T-helper 2 cell (primary cell): Measurements from ENCODE around the gene TRIM63.
A peak's percentile ranks its signal among the peaks of the same experiment; 100 is the strongest.

ENCODE experiments used
- DNase-seq, 5 experiments: peaks; one replicate each; pipeline versions ENCODE4 v3.0.0 to v3.0.0-alpha.2; 2012 to 2022

TRIM63 gene

DNA sequence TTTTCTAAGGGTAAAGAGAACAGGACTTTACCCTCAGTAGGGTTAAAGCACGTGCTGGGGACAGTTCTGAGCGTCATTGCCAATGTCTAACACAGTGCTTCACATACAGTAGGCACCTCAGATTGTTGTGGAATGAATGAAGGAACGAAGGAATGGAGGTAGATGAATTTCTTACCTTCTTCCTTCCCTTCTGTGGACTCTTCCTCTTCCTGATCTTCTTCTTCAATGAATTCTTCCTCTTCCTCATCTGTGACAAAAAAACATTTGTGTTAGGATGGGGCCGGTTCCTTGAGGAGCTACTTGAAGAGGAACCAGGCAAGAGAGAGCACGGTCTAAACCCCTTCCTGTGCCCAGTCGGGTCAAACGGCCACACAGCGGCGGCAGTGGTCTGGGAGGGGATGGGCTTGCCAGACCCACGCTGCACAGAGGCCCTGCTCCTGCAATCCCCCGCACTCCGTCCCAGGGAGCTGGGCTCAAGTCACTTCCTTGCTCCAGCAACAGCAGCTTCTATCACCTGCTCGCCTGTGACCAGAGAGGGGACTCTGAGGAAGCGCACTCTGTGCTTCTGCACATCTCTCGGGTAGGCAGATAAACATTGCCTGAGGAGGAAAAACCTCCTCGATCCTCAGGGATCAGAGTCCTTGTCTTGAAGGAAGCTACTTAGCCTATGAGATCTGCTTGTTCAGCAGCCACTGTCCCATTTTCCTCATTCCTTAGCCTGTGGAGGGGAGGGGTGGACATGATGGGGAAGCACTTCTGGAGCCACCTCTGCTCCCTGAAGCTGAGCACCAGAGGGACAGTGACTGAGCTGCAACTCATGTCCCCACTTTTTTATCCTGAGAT lies 13.5 kb downstream of the TRIM63 start:
- no peak for DNase-seq

DNA sequence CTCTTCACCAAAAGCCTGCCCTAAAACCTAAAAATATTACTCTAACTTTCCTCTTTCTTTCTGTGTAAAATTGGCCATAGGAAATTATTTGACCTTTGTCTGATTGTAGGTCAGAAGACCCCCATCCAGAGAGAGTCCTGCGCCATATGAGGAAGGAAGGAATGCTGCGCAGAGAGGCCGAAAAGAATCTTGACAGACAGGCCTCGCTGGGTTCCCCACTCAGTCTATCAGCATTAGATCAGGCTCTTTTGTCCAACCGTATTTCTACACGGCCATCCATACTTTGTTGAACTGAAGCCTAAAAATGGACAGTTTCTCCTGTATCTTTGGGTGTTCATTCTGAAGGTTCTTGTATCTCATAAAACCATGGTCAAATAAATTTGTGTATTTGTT lies 17.2 kb downstream of the TRIM63 start:
- no peak for DNase-seq

DNA sequence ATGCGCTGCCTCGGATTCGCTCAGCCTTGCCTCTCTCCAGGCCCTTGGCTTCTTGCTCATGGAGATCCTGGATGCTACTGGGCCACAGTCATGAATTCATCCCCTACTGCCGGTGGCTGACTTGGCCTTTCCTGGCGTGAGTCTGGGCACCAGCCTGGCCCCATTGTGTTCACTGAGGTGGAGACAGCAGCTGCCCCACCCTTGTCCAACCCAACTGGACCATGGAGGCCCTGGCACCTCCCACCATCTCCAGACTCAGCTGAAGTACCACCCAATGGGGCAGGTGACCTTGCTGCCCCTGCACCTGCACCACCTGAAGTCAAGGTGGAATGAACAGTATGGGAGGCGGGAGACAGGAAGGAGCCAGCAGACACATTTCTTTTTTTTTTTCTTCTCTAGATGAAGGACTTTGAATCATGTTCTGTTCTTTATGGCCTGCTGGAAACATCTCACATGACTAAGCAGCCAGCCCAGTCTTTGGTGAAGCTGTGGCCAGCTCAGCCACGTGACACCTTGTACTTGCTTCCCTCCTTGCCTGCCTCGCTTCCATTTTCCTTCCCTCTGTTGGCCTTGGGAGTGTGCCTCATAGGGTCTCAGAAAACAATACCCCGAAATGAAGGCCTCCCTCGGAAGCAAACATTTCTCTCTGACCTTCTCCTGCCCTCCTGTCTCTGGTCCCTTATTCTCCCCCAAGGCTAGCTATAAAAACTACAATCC lies 17.7 kb downstream of the TRIM63 start:
- DNase-seq = no peak

DNA sequence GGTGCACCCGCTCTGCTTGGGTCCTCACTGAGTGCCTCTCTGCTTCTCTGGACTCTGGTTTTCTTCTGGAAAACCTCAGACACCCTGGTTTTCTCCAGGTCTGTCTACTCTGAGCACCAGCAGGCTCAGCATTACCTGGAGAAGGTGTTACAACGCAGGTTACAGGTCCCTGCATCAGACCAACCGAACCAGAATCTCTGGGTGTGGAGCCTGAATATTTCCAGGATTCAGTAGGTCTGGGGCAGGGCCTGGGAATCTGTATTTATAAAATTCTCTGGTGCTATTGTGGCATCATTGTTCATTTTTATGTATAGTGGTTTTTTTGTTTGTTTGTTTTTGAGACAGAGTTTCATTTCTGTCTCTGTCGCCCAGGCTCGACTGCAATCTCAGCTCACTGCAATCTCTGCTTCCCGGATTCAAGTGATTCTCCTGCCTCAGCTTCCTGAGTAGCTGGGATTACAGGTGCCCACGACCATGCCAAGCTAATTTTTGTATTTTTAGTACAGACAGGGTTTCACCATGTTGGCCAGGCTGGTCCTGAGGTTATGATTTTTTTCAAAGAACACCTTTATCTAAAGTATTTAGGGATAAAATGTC lies 20.1 kb downstream of the TRIM63 start:
- DNase-seq = no peak

DNA sequence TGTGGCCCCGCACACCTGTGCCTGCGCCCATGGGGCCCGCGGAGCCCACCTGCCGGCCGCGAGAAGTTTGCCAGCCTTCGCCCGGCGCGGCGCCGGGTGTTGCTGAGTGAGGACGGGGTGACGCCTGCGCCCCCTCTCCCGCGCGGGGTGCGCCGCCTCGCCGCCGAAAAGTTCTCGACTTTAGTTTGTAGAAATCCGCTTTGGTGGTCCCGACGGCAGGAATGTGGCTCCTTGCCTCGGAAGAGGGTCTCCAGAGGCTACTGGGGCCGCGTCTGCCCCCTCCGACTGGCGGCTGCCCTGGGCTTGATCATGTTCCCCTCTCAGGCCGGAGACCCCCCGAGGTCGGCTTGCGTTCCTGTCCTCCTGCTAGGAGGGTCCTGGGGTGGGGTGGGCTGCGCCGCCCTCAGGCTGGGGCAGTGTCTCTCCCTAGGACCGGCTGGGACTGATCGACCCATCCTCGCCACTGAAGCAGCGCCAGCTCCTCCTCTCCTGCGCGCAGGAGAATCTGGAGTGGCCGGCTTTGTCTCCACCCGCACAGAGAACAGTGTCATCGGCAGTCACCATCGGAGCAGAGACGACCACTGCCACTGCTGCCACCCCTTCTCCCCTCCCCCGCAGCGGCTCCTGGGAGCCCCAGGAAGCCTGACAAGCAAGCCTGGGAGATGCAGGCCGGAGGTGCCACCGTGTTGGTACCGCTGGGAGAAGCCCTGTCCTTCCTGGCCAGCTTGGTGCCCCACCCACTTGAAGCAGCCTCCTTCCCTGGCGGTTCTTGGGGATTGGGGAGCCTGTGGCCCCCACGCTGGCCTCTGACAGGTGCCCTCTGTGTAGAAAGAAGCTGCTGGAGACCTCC lies 21.0 kb downstream of the TRIM63 start:
- no peak for DNase-seq

DNA sequence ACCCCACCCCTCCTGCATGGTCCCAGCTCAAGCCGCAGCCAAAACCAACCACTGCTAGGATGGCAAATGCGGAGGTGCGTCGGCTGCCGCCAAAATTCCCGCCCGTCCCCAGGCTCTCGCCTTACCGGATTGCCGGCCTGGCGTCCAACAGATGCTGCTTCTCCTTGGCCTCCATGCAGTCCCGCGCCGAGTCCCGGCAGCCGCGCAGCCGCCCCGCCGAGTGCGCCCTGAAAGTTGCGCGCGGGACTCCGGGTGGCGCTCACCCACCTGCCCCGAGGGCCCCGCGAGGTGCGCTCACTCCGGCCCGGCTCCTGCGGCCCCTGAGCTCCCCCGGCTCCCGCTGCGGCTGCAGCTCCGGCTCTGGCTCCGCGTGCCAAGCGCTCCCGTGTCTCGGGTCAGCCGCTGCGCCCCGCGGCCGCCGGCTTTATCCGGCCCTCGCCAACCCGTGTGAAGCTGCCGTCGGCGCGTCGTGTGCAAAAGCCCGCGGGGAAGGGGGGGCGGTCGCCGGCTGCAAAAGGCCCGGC lies 21.6 kb downstream of the TRIM63 start, which contains the start of gene SLC30A2:
Gene SLC30A2, minus strand, starts transcription at position 397 of the 524 bp plus-strand sequence. Its CDS starts 222 bp downstream, at position 175.
- DNase-seq = peak in 1 of 5 experiments; percentile 16

DNA sequence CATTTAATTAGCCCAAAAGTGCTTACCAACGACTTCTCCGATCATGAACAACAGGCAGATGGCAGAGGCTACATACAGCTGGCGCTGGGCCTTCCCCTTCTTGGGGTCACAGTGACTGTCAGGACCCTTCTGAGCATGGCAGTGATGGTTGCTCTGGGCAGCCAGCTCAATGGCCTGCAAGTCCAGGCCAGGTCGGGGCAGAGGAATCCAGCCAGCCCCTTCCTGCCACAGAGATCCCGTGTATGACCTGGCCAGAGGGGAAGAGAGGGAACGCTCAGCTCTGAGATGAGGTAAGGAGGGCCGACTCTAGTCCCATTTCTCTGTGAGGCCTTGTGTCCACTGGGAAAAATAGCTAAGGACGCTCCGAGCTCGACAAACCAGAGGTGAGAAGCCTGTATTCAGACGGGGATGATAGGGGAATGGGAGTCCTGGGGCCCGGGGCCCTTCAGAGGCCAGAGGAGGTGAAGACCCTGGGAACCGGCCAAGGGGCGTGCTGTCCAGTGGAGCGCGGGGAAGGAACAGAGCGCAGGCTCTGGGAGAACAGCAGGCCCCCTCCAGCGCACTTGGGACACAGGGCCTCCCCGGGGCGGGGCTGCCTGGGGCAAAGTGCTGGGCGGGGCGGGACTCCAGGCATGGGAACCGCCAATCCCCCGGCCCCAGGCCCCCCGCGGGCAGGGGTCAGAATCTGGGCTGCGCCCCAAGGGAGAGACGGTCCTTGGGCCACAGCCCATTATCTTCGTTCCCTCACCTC lies 22.3 kb downstream of the TRIM63 start:
- DNase-seq = no peak

DNA sequence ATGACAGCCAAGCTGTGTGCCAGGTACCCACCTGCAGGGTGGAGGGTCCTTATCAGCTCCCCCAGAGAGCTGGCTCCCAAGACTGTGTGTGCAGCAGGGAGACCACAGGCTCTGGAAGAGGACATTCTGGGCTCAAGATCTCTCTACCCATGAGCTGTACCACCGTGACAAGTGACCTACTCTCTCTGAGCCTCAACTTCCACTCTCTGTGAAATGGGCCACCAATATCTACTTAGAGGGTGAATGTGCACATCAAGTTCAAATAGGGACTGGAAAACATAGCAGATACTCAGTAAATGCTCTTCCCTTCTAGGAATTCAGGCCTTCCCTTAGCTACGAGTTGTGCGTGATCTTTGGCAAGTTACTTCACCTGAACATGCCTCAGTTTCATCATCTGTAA lies 23.0 kb downstream of the TRIM63 start:
- no peak for DNase-seq

DNA sequence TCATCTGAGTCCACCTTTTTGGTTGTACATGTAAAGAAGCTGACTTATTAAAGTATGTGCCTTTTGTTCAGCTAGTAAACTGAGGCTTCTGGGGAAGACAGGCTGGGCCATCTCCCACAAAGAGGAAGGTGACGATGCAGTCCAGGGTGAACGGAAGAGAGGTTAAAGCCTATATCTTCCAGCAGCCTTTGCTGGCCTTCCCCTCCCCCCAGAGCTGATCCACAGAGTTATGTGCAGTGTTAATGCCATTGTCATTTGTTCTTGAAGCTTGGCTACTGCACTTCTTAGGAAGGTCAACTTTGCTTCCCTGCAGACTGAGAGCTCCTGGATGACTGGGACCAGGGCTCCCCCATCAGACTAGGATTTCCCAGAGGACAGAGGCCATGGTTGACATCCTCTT lies 23.7 kb downstream of the TRIM63 start:
- no peak for DNase-seq

DNA sequence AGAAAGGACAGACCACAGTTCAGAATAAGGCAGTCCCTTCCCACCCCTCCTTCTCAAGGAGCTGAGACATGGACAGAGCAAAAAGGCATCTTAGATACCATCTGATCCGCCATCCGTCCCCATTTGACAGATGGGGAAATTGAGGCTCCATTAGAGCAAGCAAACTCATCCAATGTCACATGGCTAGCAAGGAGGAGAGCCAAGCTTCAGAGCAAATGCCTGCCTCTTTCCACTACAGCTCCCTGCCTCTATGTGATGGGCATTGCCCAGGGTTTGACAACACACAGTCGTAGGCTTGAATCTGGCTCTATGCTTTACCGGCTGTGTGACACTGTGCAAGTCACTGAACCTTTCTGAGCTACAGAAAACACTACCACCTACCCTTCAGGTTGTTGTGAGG lies 25.5 kb downstream of the TRIM63 start:
- no peak for DNase-seq

DNA sequence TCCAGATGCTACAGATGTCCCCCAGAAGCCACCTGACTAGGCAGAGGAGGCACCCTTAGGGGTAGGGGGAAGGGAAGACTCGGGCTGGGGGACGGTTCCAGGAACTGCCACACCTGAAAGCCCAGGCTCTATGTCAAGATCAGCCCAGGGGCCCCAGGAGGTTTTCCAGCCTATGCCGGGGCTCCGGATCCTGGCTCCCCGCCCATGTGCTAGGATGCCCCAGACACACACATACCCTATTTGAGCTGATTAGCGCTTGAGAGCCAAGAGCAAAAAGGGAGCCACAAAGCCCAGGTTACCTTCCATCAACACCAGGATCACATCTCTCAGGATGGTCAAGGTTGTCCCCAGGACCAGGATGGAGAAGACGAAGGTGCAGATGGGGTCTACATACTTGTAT lies 26.0 kb downstream of the TRIM63 start:
- DNase-seq = no peak

DNA sequence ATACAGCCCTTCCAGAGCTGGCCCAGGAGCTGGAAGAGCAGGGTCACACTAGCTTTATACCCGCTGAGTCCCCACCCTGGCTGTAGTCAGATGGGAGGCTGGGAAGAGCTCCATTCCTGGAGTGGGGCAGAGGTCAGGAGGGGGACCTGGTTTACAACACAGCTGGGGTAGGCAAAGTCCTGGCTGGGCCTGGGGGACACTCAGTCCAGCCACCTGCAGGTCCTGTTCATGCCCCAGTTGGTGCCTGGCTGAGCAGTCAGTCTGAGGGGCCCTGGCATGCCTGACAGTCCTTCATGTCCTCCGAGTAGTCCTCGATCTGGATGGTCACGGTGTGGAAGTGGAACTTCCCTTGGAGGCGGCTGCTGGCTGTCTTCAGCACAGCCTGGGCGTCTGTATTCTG lies 28.5 kb downstream of the TRIM63 start:
- no peak for DNase-seq

DNA sequence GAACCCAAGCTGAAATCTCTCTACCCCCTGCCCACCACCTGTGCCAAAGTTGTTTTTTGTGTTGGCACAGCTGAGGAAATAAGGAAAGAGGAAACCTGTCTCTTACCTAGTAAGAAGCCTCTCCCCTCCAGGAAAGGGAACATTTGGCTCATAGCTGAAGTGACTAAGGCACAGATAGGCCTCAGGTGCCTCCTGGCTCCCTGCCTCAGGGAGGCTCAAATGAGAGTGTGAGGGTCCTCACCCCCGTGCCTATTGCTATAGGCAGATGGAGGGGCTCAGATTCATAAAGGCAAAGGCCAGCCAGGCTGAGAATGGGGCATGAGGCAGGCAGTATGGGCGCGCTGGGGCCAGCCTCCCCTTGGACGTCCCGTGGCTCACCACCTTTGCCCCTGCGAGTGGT lies 29.0 kb downstream of the TRIM63 start:
- DNase-seq = no peak

DNA sequence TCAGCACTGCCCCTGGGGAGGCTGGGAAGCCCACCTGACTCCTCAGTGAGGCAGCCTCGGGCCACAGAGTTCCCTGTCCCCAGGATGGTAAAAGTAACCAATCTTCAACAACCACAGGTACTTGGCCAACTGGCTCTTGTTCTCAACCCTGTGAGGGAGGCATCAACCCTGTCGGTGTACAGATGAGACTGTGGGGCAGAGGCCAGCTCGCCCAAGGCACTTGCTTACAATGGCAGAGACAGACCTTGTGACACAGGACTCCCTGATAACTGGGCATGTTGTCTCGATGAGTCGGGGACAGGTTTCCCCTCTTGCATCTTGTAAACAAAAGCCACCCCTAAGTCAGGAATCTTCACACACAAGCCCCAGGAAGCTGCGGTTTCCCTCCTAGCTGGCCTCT lies 29.5 kb downstream of the TRIM63 start:
- DNase-seq = no peak

DNA sequence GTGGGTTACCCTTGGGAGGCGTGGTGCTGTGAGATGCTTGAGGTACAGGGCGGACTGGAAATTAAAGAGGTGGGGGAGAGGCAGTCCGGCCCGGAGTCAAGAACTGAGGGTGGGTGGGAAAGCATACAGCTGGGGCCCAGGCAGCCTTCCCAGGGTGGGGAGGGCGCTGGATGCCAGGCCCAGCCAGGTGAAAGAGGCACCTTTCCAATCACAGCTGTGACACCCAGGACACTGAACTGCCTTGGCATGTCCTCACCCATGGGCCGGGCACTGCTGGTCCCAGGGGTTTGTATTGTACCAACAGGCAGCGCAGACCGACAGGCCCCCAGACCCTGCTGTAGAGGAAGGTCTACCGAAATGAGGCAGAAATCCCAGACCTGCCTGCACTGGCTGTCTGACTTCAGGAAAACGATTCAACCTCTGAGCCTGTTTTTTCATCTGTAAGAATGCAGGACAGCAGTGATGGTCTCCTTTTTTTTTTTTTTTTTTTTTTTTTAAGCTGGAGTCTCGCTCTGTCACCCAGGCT lies 30.6 kb downstream of the TRIM63 start:
- no peak for DNase-seq

DNA sequence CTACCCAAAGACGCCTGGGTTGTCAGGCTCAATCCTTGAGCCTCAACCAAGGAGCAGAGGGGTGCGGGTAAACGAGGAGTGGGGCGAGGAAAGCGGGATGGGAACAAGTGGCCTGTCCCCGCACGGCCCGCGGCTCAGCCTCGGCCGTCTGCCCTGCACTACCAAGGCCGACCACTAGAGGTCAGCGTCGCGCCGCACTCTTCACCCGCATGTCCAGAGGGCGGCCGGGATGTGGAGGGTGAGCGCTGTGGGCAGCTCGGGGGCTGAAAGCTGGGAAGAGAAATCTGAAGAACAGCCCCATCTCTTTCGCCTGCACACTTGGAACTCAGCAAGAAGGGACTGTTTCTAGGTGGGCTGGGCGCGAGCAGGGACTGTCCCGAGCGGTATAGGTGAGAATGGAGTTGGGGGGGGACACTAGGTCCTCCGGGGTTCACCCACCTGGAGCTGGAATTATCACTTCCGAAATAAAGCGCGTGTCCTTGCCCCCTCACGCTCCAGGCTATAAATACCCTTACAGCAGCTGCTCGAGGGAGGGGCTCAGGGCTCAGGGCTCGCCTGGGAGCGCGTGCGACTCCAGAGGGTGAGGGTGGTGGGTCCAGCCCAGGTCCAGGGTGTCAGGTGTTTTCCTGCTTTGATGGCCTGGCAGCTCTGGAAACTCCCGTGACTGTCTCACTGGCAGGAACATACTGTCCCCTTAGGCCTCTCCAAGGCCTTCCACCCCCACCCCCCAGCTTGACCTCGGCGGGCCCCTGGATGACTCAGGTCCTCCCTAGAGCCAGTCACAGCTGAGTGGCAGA lies 31.3 kb downstream of the TRIM63 start:
- DNase-seq = peak; percentile 55 to 69 (median 59)

DNA sequence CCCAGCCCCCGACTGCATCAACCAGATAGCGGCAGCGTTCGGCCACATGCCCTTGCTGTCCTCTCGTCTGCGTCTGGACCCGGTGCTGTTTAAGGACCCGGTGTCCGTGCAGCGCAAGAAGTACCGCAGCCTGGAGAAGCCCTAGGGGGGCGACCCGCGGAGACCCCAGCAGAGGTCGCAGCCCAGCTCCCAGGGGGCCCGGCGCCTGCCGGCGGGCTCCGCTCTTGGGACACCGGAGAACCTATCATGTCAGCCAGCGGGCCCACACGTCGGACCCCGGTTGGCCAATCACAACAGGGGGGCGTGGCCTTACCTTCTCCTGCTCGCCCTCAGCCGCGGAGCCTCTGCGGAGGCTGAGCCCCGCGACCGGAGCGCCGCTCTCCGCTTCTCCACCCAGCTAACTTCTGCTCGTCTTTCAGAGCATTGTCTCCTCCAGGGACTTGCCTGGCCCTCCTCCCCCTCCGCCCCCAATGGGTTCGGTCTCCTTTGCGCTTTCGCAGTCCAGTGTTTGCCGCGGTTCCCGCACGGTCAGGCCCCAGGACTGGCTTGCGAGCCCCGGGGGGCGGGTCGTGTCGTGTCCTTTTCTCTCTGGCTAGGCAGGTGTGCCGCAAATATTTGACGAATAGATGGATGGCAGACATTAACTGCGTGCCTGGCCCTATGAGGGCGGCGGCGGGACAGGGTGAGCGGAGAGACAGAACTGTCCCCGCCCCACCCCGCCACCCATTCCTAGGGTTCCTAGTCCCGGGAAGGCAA lies 32.0 kb downstream of the TRIM63 start:
- DNase-seq = peak; percentile 85 to 94 (median 88)

DNA sequence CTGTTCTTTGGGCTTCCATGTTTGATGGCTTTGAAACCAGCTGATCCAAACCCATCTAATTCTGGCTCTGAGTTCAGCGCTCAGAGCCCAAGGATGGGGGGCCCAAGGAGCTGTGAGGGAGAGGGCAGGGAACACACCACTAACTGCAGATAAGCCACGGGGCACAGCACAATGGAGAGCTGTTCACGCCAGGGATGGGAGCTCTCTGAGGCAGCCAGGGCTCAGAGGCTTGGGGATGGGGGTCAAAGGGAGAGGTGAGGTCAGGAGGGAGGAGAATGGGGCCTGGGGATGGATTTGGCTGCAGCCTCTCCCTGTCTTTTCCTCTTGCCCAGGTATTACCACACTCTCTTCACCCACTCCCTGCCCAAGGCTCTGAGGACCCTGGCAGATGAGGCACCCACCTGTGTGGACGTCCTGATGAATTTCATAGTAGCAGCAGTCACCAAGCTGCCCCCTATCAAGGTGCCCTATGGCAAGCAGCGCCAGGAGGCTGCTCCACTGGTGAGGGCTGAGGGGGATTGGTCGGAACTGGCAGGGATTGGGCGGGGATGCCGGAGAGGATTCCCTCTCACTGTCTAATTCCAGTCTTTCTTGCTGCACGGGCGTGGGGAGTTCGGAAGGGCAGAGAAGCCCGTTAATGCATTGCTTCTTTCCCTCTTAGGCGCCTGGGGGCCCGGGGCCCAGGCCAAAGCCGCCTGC lies 32.8 kb downstream of the TRIM63 start:
- DNase-seq = no peak
